Parathyroid adenoma (tissue), 2 donors: ENCODE measurements around the gene DLG2.

Source experiments
- H2AFZ ChIP-seq: fragments of 300-600 bp; sonication (generic); one replicate; pipeline ENCODE4 v1.7.0; 2017; ENCODE audit warnings: antibody characterized with exemption, mild to moderate bottlenecking
- H3K27ac ChIP-seq: fragments of 300-600 bp; sonication (generic); one replicate; pipeline ENCODE4 v1.7.0; 2017
- H3K27me3 ChIP-seq: fragments of 300-600 bp; sonication (generic); one replicate; pipeline ENCODE4 v1.7.0; 2017; ENCODE audit warnings: low read length; ENCODE audit not compliant: control insufficient read depth, insufficient read depth
- H3K36me3 ChIP-seq: fragments of 300-600 bp; sonication (generic); one replicate; pipeline ENCODE4 v1.7.0; 2017; ENCODE audit warnings: low read length; ENCODE audit not compliant: control insufficient read depth, insufficient read depth
- H3K4me1 ChIP-seq: fragments of 300-600 bp; sonication (generic); one replicate; pipeline ENCODE4 v1.7.0; 2017; ENCODE audit warnings: control low read depth
- H3K4me2 ChIP-seq: fragments of 300-600 bp; sonication (generic); one replicate; pipeline ENCODE4 v1.7.0; 2017; ENCODE audit warnings: low read length
- H3K4me3 ChIP-seq: fragments of 300-600 bp; sonication (generic); one replicate; pipeline ENCODE4 v1.7.0; 2017; ENCODE audit warnings: low read depth, low read length
- H3K79me2 ChIP-seq: fragments of 300-600 bp; sonication (generic); one replicate; pipeline ENCODE4 v1.7.0; 2017; ENCODE audit warnings: control low read depth
- H3K9ac ChIP-seq: fragments of 300-600 bp; sonication (generic); one replicate; pipeline ENCODE4 v1.7.0; 2017; ENCODE audit warnings: mild to moderate bottlenecking
- H3K9me3 ChIP-seq: fragments of 300-600 bp; sonication (generic); one replicate; pipeline ENCODE4 v1.7.0; 2017; ENCODE audit warnings: low read length; ENCODE audit not compliant: control insufficient read depth
- TF ChIP-seq, protein P1 (sequence below): fragments of 300-600 bp; sonication (generic); IDR thresholded peaks from one replicate; pipeline ENCODE4 v1.7.0; 2017; ENCODE audit warnings: antibody characterized with exemption, mild to moderate bottlenecking
- donor health status: primary hyperparathyroidism.

The DLG2 gene

DNA sequence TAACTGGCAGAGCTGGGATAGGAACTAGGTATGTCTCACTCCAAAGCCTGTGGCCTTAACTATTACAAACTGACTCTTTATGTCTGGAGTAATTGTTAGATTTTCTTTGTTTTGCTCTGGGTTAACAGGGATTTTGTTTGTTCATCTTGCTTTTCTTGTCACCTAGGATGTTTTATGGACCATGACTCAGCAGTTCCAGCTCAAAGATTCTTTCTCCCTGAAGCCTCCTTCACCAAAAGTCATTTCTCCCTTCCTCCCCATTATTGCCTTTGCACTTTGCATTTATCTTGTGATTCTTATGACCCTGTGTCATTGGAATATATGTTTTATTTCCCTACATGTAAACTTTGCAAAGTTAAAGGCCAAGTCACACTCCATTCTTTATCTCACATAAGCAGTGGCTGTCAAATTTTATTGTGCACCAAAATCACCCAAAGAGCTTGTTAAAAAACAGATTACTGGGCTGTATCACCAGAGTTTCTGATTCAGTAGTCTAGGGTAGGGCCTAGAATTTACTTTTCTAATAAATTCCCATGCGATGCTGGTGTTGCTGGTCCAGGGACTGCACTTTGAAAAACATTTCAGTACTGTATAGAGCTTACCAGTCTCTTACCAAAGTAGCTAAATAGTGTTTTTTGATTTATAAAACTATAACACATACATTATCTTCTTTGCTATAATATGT is 327.7 kb downstream of the DLG2 start:
- Histone ChIP-seq H3K9ac (no peak overlapping the region), H2AFZ (no peak overlapping the region), H3K36me3 (no peaks in the 10 kb centered on the region), H3K27ac (no peak overlapping the region), H3K79me2 (no peaks in the 10 kb centered on the region), H3K9me3 (no peaks in the 10 kb centered on the region), H3K27me3 (no peaks in the 10 kb centered on the region), H3K4me1 (no peaks in the 10 kb centered on the region), H3K4me2 (no peak overlapping the region), H3K4me3 (no peak overlapping the region)
- TF ChIP-seq, protein P1, sequence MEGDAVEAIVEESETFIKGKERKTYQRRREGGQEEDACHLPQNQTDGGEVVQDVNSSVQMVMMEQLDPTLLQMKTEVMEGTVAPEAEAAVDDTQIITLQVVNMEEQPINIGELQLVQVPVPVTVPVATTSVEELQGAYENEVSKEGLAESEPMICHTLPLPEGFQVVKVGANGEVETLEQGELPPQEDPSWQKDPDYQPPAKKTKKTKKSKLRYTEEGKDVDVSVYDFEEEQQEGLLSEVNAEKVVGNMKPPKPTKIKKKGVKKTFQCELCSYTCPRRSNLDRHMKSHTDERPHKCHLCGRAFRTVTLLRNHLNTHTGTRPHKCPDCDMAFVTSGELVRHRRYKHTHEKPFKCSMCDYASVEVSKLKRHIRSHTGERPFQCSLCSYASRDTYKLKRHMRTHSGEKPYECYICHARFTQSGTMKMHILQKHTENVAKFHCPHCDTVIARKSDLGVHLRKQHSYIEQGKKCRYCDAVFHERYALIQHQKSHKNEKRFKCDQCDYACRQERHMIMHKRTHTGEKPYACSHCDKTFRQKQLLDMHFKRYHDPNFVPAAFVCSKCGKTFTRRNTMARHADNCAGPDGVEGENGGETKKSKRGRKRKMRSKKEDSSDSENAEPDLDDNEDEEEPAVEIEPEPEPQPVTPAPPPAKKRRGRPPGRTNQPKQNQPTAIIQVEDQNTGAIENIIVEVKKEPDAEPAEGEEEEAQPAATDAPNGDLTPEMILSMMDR, result no peak

DNA sequence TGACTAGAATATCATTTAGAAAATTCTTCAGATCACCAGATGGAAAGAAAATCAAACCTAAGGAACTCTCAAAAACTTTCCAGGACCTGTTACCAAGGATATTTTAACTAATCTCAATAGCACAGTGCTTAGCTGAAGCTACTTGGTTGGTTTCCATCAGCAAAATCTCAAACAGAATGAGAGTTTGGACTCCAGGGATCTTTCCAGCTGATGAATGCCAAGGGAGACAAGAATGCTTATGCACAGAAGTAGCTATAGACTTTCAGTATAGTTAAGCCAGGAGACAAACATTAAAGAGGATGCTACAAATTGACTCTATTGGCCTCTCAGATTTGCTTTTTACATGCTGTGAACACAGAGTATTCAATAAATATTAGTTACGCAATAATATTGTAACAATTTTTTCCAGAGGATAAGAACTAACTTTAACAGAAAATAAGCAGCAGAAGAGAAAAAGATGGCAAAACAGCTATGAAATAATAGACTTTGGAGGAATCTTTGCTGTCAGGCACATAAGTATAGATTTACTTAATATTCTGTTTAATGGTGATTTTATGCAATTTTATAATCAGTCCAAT is 331.4 kb downstream of the DLG2 start:
- H3K4me2 ChIP-seq, result no peak overlapping the region
- H3K27me3 ChIP-seq, result no peaks in the 10 kb centered on the region
- no peaks in the 10 kb centered on the region for H3K36me3 ChIP-seq
- H2AFZ ChIP-seq, result no peak overlapping the region
- no peak overlapping the region for H3K27ac ChIP-seq
- no peaks in the 10 kb centered on the region for H3K79me2 ChIP-seq
- H3K4me1 ChIP-seq, result no peaks in the 10 kb centered on the region
- H3K9me3 ChIP-seq, result no peaks in the 10 kb centered on the region
- no peak overlapping the region for H3K9ac ChIP-seq
- no peak overlapping the region for H3K4me3 ChIP-seq
- TF ChIP-seq, protein P1, result no peak

DNA sequence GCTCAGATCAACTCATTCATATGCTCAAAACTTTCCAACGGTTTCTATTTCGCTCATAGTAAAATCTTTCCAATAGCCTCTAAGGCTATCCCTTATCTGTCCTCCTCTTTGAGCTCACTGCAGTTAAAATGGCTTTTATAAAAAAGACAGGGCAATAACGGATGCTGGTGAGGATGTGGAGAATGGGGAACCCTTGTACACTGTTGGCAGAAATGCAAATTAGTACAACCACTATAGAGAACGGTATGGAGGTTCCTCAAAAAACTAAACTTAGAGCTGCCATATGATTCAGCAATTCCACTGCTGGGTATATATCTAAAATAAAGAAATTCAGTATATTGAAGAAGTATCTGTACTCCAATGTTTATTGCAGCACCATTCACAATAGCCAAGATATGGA is 345.6 kb downstream of the DLG2 start:
- no peak overlapping the region for H3K9ac ChIP-seq
- TF ChIP-seq, protein P1, result no peak
- no peaks in the 10 kb centered on the region for H3K4me1 ChIP-seq
- no peaks in the 10 kb centered on the region for H3K36me3 ChIP-seq
- no peak overlapping the region for H3K4me2 ChIP-seq
- no peaks in the 10 kb centered on the region for H3K79me2 ChIP-seq
- H3K9me3 ChIP-seq, result no peaks in the 10 kb centered on the region
- no peaks in the 10 kb centered on the region for H3K27me3 ChIP-seq
- H2AFZ ChIP-seq, result no peak overlapping the region
- H3K4me3 ChIP-seq, result no peak overlapping the region
- no peak overlapping the region for H3K27ac ChIP-seq

DNA sequence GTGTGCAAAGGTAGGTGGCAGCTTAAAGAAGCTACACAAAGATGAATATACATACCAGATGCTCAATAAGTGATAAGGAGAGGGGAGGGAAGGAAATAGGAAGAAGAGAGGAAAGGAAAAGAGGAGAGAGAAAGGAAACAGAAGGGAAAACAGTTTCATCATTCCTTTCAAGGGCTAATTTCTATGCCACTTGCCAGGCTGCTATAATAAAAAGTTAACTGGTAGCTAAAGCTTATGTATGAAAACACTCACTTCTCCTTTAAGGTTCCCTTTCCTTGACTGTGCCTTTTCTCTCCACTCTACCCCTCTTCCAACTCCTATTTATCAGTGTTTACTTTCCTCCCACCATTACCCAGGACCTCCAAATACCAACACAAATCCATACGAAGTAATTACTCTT is 347.9 kb downstream of the DLG2 start:
- no peaks in the 10 kb centered on the region for H3K27me3 ChIP-seq
- H3K36me3 ChIP-seq, result no peaks in the 10 kb centered on the region
- no peaks in the 10 kb centered on the region for H3K9me3 ChIP-seq
- H3K27ac ChIP-seq, result no peak overlapping the region
- no peak overlapping the region for H3K4me3 ChIP-seq
- no peaks in the 10 kb centered on the region for H3K79me2 ChIP-seq
- no peak overlapping the region for H2AFZ ChIP-seq
- no peak overlapping the region for H3K9ac ChIP-seq
- H3K4me1 ChIP-seq, result no peaks in the 10 kb centered on the region
- H3K4me2 ChIP-seq, result no peak overlapping the region
- TF ChIP-seq, protein P1, result no peak

DNA sequence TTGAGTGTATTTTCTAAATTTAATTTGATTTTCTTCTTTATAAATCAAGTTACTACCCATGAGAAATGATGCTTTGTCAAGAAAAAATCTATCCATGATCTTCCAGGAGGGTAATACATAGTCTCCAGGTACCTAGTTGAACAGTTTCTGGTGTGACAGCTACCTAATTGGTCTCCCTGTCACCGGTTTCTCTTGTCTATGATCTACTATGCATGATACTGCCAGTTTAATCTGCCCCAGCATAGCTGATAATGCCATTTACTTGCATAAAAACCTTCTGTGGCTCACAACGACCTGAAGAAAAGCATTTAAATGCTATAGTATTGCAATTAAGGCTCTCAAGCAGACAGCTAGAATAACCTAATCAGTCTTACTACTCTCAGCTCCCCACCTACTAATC is 349.5 kb downstream of the DLG2 start:
- Histone ChIP-seq H2AFZ (no peak overlapping the region), H3K27me3 (no peaks in the 10 kb centered on the region), H3K79me2 (no peaks in the 10 kb centered on the region), H3K4me2 (no peak overlapping the region), H3K27ac (no peak overlapping the region), H3K9ac (no peak overlapping the region), H3K4me3 (no peak overlapping the region), H3K4me1 (no peaks in the 10 kb centered on the region), H3K36me3 (no peaks in the 10 kb centered on the region), H3K9me3 (no peaks in the 10 kb centered on the region)
- TF ChIP-seq, protein P1, result no peak
